ENCODE measurements around the gene CRIP3. TPM values are rescaled to one million over a fixed set of nuclear protein-coding genes. Genes with fewer than 3 reads are reported as not detected.
A peak's percentile ranks its signal among the peaks of the same experiment; 100 is the strongest.

CRIP3 gene
- total and polyA plus RNA-seq, 10 of the 15 experiments (the other 5 are each of a cell fraction or from before 2014, with no cell fraction given): 1.5 to 9.2 (median 2.2) TPM

GRCh38 chr6:43338243-43338642 lies 29.6 kb upstream of the CRIP3 start (continued):
- no peak for TF ChIP-seq ZBTB11 (CRISPR knock-in tag; IDR thresholded peaks at IDR 0.05)
- TF ChIP-seq DPF2 (IDR thresholded peaks at IDR 0.05): peak; percentile 76
- TF ChIP-seq IKZF1 (conservative IDR thresholded peaks at IDR 0.05): peak; percentile 16; the same call in 1 of the 2 replicates
- no peak for TF ChIP-seq E4F1 (IDR thresholded peaks at IDR 0.05; ENCODE audit: borderline replicate concordance, partially characterized antibody)
- no peak for TF ChIP-seq SRF (IDR thresholded peaks at IDR 0.05; ENCODE audit: low read depth in 2 of 2, low read length in 2 of 2)
- no peak for TF ChIP-seq RELA (IDR thresholded peaks at IDR 0.05; ENCODE audit: borderline replicate concordance, partially characterized antibody)
- no peak for TF ChIP-seq SMAD5 (IDR thresholded peaks at IDR 0.05; ENCODE audit: low read depth)
- no peak for TF ChIP-seq MYC (IDR thresholded peaks at IDR 0.05; ENCODE audit: insufficient read depth, insufficient read length, insufficient replicate concordance, low read length, severe bottlenecking)
- TF ChIP-seq MLLT1 (IDR thresholded peaks at IDR 0.05): no peak
- TF ChIP-seq ZBTB40 (IDR thresholded peaks at IDR 0.05; ENCODE audit: borderline replicate concordance): no peak
- no peak for TF ChIP-seq SUZ12 (IDR thresholded peaks at IDR 0.05; ENCODE audit: unreplicated experiment)
- TF ChIP-seq BCL11A (IDR thresholded peaks at IDR 0.05; ENCODE audit: low read depth, low read length): no peak
- TF ChIP-seq PAX5 (IDR thresholded peaks at IDR 0.05; ENCODE audit: borderline replicate concordance, low read depth, low read length): no peak
- peak; percentile 11 for TF ChIP-seq MEF2B (IDR thresholded peaks at IDR 0.05; ENCODE audit: partially characterized antibody, poor library complexity, severe bottlenecking)
- peak; percentile 62 for TF ChIP-seq ATF7 (IDR thresholded peaks at IDR 0.05; ENCODE audit: low read depth)
- TF ChIP-seq TARDBP (IDR thresholded peaks at IDR 0.05; ENCODE audit: borderline replicate concordance): no peak
- TF ChIP-seq ATF2 (IDR thresholded peaks at IDR 0.05; ENCODE audit: low read length): no peak
- no peak for TF ChIP-seq ZNF274 (IDR thresholded peaks at IDR 0.05; ENCODE audit: insufficient read depth, insufficient read length)
